NCI-H446 treated with DMSO at 0.1 percent for 48 hours (cell line): ENCODE results near the gene SOX1.

Experiments
- DNase-seq: peaks from one replicate; lab custom pipeline; 2025; lab: John Stamatoyannopoulos, UW

SOX1 gene

DNA sequence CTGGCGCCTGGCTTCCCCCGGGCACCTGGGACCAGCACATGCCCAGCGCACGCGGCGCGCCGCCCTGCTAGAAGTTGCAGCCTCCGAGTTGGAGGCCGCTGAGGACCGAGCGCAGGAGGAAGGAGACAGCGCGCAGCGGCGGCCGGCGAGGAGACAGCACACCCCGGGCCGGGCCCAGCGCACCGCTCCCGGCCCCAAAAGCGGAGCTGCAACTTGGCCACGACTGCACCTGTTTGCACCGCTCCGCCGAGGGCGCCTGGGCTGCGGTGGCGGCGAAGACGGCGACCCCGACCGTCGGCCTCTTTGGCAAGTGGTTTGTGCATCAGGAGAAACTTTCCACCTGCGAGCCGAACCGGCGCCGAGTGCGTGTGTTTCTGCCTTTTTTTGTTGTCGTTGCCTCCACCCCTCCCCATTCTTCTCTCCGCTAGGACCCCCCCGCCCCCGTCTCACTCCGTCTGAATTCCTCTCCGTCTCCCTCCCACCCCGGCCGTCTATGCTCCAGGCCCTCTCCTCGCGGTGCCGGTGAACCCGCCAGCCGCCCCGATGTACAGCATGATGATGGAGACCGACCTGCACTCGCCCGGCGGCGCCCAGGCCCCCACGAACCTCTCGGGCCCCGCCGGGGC, at the start of gene SOX1:
TSS of gene SOX1 (plus strand) at position 34 of the 626 bp plus-strand sequence. CDS start at position 544, 510 bp downstream.
- DNase-seq = no peak

DNA sequence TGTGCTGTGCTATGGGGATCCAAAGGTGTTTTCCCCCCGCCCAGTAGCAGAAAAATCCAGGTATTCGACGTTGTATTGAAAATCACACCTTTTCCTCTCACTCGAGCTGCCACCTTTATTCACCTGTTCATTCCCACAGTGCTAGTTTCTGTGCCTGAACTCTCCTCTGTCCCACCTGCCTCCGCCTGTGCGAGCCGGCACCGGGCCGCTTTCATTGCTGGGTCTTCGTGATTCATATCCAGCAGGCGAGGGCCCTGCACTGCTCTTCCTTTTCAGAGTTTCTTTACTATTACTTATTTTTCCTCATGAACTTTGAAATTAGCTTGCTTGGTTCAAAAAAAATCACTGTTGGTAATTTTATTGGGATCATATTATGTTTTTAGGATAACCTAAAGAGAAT, 42.4 kb upstream of the SOX1 start:
- no peak for DNase-seq

DNA sequence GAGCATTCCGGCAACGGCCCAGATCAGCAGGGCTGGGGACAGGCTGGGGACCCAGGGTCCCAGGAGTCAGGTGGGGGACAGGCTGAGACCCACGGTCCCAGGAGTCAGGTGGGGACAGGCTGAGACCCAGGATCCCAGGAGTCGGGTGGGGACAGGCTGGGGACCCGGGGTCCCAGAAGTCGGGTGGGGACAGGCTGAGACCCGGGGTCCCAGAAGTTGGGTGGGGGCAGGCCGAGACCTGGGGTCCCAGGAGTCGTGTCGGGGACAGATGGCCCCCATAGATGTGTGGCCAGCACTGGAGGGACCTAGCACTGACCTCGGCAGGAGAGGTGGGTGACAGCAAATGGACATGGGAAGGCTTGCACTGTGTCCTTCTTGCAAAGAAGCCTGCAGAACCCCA, 39.7 kb upstream of the SOX1 start:
- no peak for DNase-seq

DNA sequence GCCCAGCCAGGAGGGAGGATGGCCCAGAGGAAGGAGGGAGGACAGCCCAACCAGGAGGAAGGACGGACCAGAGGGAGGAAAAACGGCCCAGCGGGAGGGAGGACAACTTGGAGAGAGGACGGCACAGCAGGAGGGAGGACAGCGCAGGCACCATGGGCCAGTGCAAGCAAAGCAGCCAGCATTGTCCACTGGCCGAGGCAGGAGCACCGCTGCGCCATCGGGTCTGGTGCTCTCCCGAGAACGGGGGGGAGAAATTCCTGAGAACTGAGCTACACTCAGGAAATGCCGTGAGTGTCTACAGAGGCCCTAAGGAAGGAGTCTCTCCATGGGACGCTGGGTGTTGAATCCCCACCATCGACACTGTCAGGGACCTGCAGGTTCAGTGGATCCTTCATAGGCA, 38.5 kb upstream of the SOX1 start:
- DNase-seq = no peak

DNA sequence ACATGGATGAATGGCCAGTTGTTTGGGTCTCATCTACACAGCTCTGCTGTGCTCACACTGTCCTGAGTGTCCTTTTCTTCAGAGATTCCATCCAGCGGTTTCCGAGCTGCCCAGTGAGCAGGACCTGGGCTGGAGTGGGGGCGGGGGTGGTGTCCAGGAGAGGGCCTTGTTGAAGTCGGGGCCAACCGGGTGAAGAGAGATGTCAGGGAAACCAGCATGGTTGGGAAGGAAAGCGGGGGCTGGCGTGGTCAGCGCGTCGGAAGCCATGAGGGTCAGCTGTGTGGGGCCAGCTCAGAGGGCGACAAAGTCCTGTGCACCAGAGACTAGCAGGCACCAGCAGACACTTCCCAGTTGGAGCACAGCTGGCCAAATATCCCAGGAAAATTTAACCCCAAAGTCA, 37.8 kb upstream of the SOX1 start:
- DNase-seq = no peak

DNA sequence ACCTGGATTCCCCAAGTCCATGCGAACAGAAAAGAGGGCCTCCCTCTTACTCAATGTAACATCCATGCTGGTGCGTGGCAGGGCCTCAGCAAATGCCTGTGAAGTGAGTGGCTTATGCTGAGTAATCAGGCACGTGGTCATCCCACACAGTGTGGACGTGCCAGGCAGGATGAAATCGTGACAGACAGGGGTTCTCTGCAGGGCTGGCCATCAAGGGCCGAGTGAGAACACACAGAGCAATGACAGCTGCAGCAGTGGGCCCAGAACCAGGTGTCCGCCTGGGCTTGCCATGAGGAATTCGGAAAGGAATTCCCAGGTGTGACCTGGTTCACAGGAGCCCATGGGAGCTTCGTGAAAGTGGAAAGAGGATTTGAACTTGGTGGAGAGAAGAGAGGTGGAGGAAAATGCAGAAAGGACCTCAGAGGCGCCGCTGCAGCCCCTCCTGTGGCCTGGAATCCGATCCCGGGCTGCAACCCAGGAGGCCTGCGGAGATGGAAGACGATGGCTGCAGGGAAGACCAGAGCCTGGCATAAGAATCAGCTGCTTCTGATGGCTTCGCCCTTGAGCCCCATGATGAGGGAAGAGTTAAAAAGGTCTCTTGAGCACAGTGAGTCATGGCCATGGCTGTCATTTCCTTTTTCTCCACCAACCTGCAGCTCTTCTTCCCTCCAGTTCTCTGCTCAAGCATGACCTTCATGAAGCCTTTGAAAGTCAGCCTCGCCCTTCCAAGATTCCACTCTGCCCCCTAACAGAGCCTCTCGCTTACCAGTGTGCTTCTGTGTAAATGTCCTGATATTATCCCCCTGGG, 34.6 kb upstream of the SOX1 start:
- DNase-seq = no peak

DNA sequence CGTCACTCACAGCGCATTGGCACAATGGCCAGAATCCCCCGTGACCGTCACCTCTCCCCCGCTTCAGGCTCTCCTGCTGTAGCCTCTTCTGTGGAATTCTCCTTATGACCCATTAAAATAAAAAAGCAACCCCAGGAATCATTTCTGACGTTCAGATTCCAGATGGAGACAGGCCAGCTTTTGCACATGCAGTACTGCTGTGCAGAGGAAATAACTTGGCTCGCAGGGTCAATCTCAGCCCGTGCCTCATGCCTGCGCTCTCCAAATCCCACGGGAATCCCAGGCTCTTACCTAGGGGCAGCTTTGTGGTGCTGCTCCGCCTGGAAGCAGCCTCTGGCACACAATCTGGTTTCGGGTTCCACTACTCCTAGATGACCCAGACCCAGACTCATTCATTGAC, 32.7 kb upstream of the SOX1 start:
- no peak for DNase-seq

DNA sequence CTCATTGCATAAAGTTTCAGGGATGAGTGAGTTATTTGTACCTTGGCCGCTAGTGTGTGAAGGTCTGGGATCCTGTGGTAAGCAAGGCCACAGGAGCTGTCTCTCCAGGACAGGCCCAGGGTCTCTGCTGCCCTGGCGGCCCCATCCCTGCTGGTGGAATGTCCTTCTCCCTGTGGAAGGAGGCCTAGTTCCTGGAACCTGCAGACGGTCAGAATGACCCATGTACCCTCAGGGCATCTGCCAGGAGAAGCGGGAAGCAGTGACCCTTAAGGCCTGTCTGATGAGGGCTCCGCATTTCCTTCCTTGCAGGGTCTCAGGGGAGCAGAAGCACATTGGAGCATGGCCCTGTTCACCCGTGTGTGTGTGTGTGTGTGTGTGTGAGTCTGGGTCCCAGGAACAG, 32.1 kb upstream of the SOX1 start:
- DNase-seq = no peak

DNA sequence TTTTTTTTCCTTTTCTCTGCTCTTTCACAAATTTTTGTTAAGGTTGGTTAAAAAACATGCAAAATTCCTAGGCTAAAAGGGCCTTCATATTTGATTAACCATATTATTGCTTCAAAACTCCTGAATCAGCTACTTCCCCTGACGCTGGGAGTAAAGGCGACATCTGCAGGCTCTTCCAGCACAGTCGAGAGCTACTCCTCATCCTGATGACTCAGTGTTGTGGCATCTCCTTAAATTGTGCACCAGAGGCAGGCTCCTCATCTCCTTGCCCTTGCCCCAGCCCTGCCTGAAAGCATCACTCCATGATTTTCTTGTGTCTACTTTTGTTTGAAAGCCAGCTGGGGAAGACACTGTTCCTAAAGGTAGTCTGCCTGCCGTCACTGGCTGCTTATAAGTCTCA, 24.5 kb upstream of the SOX1 start:
- DNase-seq = no peak

DNA sequence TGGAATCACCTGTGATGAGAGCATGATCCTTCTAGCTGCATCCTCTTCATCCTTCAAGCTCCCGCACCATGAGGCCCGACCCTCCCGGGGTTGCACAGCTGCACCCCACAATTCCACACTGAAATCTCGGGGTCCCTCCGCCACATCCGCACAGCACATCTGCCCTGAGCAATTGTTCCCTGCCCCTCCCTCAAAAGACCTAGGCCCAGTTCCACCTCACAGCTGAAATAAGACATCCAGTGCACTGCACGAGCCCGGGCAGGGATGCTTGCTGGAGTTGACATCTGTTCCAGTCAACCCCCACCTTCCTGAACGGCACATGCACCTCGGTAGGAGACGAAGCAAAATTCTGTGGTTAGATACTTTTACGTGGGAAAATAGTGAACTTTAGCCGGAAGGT, 14.7 kb upstream of the SOX1 start:
- no peak for DNase-seq

DNA sequence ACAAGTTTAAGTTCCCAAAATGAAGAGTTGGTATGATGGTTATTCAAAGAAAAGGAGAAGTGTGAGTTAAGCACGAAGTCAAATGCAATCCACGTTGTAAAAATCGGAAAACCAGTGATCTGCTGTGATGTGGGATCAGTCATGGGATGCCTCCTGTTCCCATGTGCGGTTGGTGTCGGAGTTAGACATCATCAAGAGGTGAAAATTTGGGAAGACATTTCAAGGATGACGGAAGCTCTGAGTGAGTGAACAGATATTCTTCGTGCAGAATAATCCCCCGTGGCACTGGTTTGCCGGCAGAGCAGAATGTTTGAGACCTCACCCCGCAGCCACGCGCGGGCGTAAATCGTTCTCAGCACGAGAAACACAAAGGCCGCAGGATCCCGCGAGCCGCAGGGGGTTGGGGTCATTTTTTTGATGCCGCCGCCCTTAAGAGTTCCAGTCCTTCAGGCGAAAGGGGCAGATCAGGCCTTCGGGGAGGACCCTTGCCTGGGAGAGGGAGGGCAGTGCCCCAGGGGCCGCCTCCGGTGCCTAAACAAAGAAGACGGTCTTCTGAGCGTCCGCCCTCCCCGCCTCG, 13.7 kb upstream of the SOX1 start:
- DNase-seq = no peak

DNA sequence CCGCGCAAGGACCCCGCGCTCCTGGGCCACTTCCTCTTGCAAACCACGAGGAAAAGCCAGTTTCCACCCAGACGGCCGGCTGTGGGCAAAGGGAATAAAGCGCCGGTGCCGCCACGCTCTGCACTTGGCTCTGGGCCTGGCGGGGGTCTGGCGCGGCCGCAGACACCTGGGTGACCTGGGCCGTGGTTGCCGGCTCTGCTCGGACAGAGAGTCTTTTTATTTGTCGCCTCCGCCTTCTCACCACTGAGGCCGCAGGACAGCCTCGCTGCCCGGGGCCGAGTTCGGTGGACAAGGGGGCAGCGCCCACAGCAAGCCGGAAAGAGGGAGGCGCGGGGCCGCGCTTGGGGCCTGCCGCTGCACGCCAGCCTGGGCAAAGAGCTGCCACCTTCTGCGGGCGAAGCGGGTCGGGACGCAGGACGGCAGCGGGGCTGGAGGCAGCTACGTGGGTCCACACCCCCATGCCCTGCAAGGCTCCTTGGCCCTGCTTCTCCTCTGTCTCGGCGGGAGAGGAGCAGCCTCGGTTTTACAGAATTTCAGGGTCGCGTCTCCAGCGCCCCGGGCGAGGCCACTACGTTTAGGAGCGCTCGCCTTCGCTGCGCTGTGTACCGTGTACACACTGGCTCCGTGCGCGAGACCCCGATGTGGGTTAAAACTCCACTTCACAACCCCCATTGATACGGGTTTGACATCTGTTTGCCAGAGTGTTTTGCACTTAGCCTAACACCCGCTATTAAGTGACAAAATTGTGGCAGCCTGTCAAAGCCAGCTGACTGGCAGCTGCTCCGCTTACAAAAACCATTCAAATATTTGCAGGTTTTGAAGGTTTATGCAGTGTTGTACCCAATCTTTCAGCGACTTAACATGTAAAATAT, 13.0 kb upstream of the SOX1 start:
- no peak for DNase-seq

DNA sequence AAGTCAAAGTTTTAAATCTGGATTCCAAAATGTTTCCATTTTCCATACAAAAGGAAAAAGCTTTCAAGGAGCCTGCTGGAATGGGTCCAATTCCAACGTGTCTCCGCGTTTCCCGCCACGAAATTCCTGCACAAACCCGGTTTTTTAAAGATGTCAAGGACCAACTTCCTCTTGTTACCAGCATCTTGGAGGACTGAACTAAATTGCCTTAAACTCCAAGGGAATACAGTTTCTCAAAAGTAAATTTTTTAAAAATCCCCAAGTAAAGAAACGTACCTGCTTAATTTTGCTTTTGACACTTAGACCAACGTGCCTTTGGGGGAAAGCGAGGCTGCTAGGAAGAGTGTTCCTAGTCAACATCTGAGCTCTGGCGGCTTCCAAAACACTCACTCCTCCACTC, 12.3 kb upstream of the SOX1 start:
- DNase-seq = no peak

DNA sequence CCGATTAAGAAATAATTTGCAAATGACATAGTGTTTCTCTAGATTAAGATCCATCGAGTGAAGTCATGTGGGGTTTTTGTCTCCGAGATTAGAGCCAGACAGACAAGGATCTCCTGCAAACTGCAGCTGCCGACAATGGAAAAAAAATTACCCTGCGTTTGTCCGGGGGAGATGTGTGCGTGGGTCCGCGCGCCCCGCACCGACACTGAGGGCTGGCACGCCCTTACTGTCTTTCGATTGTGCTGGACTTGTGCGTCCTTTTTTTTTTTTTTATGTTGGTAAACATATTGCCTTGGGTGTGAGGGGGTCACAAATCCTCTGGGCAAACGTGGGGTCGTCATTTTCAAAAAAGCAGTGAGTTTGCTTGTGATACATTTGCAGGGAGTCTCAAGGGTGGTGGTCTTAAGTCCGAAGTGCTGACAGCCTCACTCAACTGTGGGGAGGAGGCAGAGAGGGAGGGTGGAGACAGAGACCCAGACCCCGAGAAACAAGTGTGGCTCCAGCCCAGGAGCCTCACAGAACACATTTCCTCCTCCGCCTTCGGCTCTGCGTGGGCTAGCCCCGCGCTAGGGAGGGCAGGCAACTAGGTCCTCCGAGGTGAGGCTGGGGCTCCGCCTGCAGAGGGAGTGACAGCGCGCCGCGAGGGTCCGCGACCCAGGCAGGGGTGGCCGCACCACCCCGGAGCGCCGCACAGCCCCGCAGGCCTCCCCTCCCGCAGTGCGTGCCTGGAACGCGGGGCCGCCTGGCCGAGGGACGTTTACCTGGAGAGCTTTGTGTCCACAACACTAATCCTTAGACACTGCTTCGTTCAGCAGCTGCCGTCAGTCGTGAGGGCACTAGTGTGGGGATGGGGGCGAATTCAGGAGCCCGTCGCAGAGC, 11.7 kb upstream of the SOX1 start:
- no peak for DNase-seq

DNA sequence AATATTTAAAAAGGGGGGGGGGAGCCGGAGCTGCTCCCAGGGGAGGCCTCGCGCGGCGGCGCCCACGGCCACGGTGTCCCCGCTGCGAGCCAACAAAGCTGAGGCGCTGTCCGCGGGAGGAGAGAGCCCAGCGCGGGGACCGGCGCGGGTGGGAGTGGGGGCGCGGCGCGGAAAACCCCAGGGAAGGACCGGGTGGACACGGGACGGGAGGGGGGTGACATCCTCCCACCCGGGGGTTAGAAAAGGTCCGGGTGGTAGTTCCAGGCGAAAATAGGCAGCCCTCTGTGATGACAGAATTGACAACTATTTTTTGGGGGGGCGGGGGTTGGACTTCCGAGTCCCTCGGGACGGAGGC, 11.1 kb upstream of the SOX1 start:
- DNase-seq = no peak

DNA sequence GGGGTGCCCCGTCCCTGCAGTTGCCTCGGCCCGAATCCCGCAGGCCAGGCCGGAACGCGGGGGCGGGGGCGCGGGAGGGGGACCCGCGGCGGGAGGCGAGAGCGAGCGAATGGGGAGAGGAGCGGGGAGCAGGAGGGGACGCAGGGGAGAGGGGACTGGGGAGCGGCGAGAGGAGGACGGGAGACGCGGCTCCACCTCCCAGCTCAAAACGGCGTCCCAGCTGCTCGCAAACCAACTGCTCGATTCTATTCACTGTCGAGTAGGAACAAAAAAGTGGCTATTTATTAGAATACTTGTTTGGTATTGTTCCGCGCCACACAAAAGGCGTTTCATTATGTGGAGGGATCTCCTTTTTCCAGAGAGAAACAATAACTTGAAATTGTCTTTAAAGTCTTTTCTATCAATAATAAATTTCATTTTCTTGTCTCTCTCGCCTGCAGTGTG, 10.6 kb upstream of the SOX1 start:
- DNase-seq = no peak

DNA sequence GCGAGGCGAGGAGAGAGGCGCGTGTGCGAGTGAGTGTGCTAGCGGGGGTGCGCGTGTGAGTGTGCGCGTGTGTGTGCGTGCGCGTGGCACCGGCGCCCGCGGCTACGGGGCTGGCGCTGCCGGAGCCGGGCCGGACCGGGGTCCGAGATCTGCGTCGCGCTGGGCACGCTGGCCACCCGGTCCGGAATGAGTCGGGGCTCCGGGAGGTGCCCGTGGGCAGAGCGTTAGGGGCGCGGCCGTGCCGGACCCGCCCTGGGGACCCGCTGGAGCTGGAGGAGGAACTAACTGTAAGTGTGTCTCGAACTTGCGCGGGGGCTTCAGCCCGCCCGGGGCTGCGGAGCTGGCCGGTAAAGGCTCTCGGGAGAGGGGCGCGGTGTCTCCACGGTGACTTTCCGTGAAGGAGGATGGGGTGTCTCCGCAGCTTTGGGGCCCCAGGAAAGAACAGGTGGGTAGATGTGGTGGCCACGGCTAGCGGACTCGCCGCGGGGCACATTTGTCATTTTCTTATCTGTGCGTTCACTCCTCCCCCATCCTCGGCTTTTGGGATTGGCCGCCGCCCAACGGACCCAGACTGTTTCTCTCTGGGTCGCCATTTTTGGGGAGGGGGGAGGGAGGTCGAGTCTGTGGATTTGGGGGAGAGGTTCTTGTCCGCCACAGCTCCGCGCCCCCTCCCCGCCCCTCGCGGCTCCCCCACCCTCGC, 10.1 kb upstream of the SOX1 start:
- DNase-seq = no peak

DNA sequence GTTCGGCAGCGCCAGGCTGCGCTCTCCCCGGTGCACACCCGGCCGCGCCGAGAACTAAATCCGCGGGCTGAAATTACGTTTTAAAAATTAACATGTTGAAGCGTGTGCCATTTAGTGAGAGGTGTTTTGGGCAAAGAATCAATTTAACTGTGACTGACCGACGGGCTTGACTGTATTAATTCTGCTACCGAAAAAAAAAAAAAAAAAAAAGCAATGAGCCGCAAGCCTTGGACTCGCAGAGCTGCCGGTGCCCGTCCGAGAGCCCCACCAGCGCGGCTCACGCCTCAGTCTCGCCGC, 9.6 kb upstream of the SOX1 start:
- DNase-seq = no peak

DNA sequence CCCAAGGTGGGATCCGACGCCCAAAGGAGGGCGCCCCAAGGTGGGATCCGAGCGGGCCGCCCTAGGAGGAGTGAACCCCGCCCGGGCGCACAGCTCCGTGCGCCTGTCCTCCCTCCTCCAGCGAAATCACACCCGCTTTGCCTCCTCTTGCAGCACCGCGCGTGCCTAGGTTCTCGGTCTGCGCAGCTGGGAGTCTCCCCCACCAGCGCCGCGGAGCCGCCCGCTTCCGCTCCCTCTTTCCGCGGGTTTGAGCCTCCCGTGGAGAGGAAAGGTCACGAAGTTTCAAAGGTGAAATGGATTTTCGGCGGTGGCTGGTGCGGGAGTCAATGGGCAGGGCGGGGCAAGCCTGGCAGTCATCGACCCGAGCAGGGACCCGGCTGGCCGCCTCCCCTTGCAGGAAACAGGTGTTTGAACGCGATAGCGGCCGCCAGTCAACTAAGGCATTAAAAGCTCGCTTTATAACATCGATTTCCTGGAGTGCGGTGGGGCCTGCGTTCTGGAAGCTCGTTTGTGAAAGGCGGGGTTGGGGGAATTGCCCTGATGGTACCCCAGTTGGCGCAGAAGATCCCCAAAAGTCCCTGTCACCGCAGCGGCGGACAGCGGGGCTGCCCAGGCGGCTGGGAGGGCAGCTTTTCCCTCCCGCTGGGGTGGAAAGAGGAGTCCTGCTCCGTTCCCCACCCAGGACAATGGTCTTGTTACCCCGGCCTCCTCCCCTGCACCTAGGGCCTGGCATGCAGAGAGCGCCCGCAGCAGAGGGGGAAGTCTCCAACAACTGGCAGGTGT, 9.0 kb upstream of the SOX1 start:
- DNase-seq = no peak

DNA sequence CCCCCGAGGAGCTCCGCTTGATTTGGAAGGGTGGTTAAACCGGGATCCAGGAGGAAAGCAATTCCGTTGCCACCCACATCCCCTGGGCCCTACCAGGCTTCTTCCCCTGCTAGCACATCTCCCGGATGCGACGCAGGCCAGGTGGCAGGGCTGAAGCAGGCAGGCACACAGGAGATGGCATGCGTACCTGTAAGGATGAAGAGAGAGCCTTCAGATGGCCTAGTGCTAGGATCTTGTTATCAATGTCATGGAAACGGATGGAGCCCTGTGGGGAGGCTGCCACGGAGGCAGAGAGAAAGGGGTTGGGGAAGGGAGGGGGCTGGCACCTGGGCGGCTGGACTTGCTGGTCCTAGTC, 8.5 kb upstream of the SOX1 start:
- no peak for DNase-seq
